Cardiac atrium fibroblast (primary cell): Measurements from ENCODE around the gene TRIM28. TPM values are rescaled to one million over a fixed set of nuclear protein-coding genes. Genes with fewer than 3 reads are reported as not detected.

Experiments
- total RNA-seq: library from RNA; depleted of rRNA; stranded (reverse); fragments of >200 nt; gene quantifications from 2 replicates; pipeline ENCODE4 v1.2.3, GENCODE V29; 2015

The TRIM28 gene
- total RNA-seq, result 249 and 264 TPM in 2 replicates

DNA sequence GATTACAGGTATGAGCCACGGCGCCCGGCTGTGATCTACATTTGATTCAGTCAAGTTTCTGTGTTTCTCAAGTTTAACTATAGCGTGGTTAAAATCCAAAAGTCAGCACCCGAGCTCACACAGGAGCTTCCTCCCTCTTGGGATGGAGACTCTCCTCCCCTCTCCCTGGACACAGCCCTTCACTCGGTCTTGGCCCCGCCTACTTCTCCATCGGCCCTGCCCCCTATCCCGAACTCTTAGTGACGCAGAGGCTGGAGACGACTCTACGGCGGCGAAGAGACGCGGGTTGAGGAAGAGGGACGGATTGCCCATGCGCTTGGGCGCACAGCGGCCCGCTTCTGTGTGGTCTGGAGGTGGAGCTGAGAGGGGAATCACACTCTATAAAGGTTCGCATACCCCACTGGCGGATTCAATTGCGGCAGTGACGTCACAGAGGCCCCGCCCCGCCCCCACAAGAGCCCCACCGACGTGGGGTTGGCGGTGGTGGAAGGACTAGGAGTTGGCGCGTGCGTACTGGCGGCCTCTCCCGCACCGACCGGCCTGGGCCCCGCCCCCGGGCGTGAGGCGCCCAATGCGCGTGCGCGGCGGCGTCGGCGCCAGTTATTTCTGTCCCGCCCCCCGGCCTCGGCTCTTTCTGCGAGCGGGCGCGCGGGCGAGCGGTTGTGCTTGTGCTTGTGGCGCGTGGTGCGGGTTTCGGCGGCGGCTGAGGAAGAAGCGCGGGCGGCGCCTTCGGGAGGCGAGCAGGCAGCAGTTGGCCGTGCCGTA lies at the start of gene TRIM28:
TRIM28 (plus strand) TSS at position 239 of the 765 bp plus-strand sequence. CDS start 694 bp downstream, outside the sequence.

DNA sequence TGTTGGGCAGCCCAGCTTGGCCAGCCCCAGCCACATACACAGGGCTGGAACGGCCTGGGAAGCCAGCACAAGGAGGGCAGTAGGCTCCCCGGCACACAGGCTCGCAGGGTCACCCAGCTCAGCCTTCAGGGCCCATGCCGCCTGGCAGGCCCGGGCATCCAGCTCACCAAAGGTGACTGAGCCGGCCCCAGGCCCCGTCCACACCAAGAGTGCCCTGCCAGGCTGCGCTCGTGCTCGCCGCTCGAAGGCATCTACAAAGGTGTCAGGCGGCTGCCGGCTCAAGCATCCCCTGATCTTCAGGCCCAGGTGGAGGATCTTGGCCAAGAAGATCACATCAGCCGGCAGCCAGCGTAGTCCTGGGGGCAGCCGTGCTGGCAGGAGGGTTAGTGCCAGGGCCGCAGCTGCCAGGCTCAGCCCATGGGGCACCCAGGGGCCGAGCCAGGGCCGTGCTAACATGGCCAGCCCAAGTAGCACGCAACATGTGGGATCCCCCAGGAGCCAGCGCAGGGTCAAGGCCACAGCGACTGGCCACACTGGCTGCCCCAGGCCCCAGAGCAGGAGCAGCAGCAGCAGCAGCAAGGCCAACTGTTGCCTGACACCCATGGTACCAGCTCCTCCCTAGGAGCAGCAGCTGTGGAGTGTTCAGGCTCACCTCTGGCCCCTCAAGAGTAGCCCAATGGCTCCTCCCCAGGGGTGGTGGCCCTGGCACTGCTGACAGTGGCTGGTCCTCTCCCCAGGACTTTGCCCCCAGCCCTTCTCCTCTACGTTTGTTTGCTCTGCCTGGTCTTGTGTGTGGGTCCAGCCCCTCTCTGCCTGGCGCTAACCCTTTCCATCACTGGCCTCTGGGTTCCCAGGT lies 32.3 kb upstream of the TRIM28 start, which contains the start of gene SLC27A5:
SLC27A5 (minus strand) TSS at position 640 of the 856 bp plus-strand sequence; CDS start at position 603, 37 bp downstream.

GRCh38 chr19:58519355-58520256 lies 24.3 kb upstream of the TRIM28 start, which contains the start of gene ZBTB45:
TSS of gene ZBTB45 (minus strand) at chr19:58519810. CDS start at chr19:58517673, 2,137 bp downstream.

DNA sequence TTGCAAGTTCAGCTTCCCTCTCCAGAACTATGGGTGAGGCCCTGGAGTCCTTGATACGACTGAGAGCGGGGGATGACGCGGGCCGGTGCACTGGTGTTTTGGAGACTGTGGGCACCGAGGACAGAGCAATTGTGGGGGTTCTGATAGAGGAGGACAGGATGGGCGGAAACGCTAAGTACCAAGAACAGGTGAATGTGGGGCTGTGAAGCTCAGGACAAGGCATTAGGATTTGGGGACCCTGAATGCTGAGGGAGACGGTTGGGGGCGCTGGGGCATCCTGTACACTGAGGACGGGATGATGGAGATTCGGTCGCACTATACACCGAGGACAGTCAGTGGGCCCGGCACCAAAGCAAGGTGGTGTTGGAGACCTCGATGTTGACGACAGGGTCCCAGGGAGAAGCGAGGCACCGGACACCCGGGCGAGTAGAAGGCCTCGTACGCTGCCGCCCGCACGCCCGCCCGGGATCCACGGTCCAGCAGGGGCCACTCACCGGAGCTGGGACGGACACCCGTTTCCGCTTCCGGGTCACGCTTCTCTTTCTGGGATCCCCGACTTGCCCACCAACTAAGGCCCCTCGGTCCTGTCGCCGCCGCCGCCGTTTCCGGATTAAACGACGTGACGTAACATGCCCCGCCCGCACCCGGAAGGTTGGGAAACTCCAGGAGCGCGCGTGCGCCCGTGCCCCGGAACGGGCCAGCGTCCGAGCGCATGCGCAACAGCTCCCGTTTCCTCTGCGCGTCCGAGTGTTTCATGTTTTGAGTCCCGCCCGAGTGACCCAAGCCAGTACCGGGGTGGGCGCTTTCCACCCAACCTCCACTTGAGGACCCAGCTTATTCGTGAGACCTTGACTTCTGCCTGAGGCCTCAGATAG lies 10.9 kb downstream of the TRIM28 start, which contains the start of gene CHMP2A:
CHMP2A (minus strand) TSS at position 612 of the 875 bp plus-strand sequence. CDS start 893 bp downstream, outside the sequence.

GRCh38 chr19:58558066-58558622 lies 14.3 kb downstream of the TRIM28 start, which contains the start of gene UBE2M:
TSS of gene UBE2M (minus strand) at chr19:58558611. CDS start at chr19:58558381, 230 bp downstream.

GRCh38 chr19:58572818-58573657 lies 29.2 kb downstream of the TRIM28 start, which contains the start of gene MZF1:
TSS of gene MZF1 (minus strand) at chr19:58573335. CDS start at chr19:58571389, 1,946 bp downstream.

Other genes starting within 250 kb of the TRIM28 start
- gene ERVK3-1, start 238.7 kb upstream of the TRIM28 start, total RNA-seq, result 32.9 and 64.4 TPM in 2 replicates
- gene ZSCAN22, start 217.1 kb upstream of the TRIM28 start, total RNA-seq, result 1.9 and 2.0 TPM in 2 replicates
- 95.4 and 130 TPM in 2 replicates for gene A1BG, start 190.6 kb upstream of the TRIM28 start, total RNA-seq
- 0.18 and 0.97 TPM in 2 replicates for gene ZNF497, start 181.3 kb upstream of the TRIM28 start, total RNA-seq
- gene ZNF837, start 163.0 kb upstream of the TRIM28 start, total RNA-seq, result 4.5 and 5.0 TPM in 2 replicates
- 2,709 and 3,064 TPM in 2 replicates for gene RPS5, start 156.8 kb upstream of the TRIM28 start, total RNA-seq
- gene RNF225, start 148.4 kb upstream of the TRIM28 start, total RNA-seq, result not detected in 2 replicates
- gene ZNF584, start 135.4 kb upstream of the TRIM28 start, total RNA-seq, result 13.0 and 15.4 TPM in 2 replicates
- 3.8 and 3.9 TPM in 2 replicates for gene ZNF132, start 103.9 kb upstream of the TRIM28 start, total RNA-seq
- 5.8 and 9.6 TPM in 2 replicates for gene ZNF324B, start 92.4 kb upstream of the TRIM28 start, total RNA-seq
- gene ZNF324, start 77.0 kb upstream of the TRIM28 start, total RNA-seq, result 8.7 and 13.6 TPM in 2 replicates
- 7.3 and 12.8 TPM in 2 replicates for gene ZNF446, start 67.7 kb upstream of the TRIM28 start, total RNA-seq
- 11.0 and 12.8 TPM in 2 replicates for gene SLC27A5, start 32.1 kb upstream of the TRIM28 start, total RNA-seq
- gene ZBTB45, start 24.3 kb upstream of the TRIM28 start, total RNA-seq, result 10.9 and 15.3 TPM in 2 replicates
- 93.0 and 104 TPM in 2 replicates for gene CHMP2A, start 11.0 kb downstream of the TRIM28 start, total RNA-seq
- 33.6 and 41.5 TPM in 2 replicates for gene UBE2M, start 14.5 kb downstream of the TRIM28 start, total RNA-seq
- 14.7 and 14.8 TPM in 2 replicates for gene MZF1, start 29.3 kb downstream of the TRIM28 start, total RNA-seq